Stimulated activated CD8-positive, alpha-beta memory T cell treated with anti-CD3 and anti-CD28 coated beads, Interleukin-4, amount 100 ng/mL, for 4 hours (primary cell): ENCODE measurements around the gene NXPH1.
"Not testable (repeated sequence)": the region's sequence is repeated elsewhere in the genome, so short reads cannot be mapped to it uniquely, and the experiment has no call there.

Experiments
- DNase-seq, 2 donors: peaks; one replicate each; pipeline ENCODE4 v3.0.0-alpha.2; 2020; ENCODE audit warnings: low read depth in 2 of 2, low spot score in 1 of 2

The NXPH1 gene

GRCh38 chr7:8669501-8669851 is 236.1 kb downstream of the NXPH1 start:
- no peak for DNase-seq

- DNase-seq, result no peak
Observed at GRCh38 chr7:8684426-8684825, 251.0 kb downstream of the NXPH1 start.

DNA sequence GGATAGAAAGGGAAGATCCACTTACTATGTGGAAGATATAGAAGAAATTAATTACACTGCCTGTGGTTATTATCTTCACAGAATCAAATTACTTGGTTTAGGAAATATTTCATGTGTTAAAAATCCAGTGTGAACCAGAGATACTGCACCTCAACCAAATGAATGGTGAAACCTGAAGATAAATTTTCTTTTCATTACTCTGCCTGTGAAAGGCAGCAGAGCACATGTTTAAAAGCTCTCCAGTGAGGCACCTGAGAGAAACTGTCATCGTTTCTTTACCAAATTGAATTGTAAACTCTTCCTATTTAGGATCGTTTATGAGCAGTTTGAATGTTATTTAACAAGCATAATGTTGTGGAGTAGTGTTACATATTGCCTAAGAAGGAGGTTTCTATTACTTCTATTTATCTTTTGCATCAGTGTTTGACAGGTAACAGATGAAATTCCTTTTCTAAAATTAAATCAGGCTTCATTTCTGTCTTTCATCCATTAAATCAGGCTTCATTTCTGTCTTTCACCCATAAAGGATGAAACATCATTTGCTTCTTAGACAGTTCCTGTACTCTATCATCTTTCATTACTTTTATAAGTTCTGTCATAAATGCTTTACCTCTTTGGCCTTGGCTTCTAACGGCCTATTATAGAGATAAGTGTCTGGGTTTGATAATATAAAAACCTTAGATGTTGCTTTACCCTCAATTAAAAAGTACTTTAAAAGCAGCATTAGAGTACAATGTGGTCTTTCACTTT is 266.6 kb downstream of the NXPH1 start:
- no peak for DNase-seq

DNA sequence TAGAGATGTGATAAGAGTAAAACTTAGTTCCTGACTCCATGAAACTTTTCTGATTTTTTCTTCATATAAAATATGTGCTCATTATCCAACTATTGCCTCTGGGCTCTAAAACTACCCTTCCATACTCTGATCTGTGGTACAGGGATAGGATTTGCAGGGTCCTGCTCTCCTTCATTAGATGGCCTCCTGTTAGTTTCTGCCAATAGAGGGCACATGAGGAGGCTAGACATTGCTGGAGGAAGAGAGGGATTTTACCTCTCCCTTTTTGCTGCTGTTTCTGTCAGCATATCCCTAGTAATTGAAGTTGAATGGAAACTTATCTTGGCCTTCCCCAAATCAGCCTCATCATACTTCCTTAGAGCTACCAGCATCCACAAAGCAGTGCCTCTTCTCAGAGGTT is 269.4 kb downstream of the NXPH1 start:
- no peak for DNase-seq

- DNase-seq, result no peak
Observed at GRCh38 chr7:8710124-8710523, 276.7 kb downstream of the NXPH1 start.

DNA sequence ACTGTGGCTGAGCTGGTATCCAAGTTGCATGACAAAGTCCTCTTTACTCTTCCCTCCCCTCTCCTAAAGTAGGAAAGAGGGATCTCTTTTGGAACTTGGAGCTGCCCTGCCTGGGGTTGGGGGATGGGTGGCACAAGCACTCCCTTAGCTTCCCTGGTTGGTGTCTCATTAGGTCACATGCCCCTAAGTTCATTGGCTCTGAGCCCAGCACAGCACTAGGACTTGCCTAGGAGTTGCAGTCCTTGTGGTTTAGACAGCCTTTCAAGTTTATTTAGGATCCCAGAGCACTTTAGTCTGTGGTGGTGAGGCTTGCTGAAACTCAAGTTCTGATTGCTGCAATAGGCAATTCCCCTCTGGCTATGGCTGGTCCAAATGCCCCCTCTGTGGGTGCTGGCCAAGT is 281.4 kb downstream of the NXPH1 start:
- no peak for DNase-seq

GRCh38 chr7:8719102-8719501 is 285.7 kb downstream of the NXPH1 start:
- DNase-seq, result no peak

DNA sequence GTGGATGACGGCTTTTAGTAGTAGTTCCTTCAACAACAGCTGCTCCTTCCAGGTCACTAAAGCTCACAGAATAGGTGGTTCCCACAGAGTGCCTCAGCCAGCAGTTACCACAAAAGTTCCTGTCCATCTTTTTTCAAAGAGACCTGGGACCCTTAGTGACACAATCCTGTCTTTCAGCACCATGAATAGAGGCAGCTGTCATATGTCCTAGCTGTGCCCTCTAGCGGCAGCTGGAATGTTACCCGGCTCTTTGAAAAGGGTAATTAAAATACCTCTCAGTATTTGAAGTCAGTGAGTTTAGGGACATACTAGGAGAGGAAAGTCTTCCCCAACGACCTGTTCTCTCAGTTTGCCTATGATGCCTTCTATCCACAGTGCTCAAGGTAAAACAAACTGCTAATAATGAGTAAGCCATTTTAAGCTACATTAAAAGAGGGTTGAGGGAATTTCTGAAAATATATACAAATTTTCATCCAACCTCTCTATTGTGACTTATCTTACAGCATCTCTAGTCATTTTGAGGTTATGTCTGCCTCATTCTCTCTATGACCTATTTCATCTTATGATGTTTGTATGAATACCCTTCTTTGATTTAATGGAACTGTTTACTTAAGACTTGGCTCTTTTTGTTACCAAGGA is 290.8 kb downstream of the NXPH1 start:
- DNase-seq, result no peak

- not testable (repeated sequence) for DNase-seq
Observed at GRCh38 chr7:8731756-8732155, 298.3 kb downstream of the NXPH1 start.

GRCh38 chr7:8739837-8740236 is 306.4 kb downstream of the NXPH1 start:
- DNase-seq, result no peak

DNA sequence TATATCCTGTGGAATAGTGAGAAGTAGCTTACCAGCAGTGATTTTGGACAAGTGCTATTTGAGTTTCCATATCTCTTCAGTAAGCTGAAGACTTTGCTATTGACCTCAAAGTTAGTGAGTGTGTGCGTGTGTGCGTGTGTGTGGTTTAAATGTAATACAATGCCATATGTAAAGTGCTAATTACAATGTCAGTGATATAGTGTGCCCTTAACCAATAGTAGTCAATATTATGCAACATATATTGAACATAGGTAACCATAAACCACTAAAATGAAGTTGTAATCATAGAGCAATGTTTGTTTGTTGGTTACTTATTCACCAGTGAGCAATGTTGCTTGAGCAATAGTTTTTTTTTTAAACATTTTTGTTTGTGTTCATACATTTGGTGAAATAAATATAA is 309.4 kb downstream of the NXPH1 start:
- DNase-seq, result no peak

DNA sequence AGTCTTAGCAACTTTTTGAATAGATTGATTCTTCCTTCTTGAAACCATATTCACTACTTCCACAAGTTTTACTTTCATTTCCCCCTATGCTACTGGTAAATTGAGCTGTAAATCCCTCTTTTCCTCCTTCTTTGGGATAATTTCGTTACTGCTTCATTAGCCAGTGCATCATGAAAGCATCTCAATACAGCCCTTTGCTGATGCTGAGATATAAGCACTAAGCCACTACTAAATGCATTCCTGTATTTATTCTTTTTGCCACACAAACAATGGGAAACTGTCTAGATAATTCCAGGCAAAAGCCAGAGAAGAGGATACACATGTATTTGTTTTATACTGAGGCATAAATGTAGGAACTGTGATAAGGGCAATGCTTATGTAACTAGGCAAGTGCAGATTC is 313.9 kb downstream of the NXPH1 start:
- no peak for DNase-seq

GRCh38 chr7:8751557-8752231 is 318.3 kb downstream of the NXPH1 start:
- DNase-seq, result no peak

- no peak for DNase-seq
Observed at GRCh38 chr7:8753355-8753754, 319.9 kb downstream of the NXPH1 start.

DNA sequence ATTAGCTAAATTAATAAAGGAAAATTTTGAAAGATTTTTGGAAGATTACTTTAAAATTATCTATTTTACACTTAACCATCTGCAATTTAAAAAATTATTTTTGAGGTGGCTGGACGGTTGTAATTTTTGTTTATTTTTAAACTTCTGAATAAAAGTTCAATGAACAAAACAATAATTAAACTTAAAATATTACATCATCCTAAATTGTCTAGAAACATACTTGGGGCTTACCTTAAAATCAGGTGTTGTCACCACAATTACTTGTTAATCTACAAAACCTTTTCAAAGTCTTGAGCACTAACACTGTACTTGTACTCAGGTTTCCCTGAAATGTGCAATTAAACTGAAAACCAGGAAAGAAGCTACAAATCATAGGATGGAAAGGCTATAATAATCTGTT is 328.3 kb downstream of the NXPH1 start:
- DNase-seq, result no peak

GRCh38 chr7:8762803-8763202 is 329.4 kb downstream of the NXPH1 start:
- no peak for DNase-seq

GRCh38 chr7:8765374-8765773 is 332.0 kb downstream of the NXPH1 start:
- no peak for DNase-seq

GRCh38 chr7:8773518-8773917 is 340.1 kb downstream of the NXPH1 start:
- no peak for DNase-seq

GRCh38 chr7:8778459-8778858 is 345.1 kb downstream of the NXPH1 start:
- no peak for DNase-seq

GRCh38 chr7:8781166-8781565 is 347.8 kb downstream of the NXPH1 start:
- DNase-seq, result no peak

- DNase-seq, result no peak
Observed at GRCh38 chr7:8783229-8783628, 349.8 kb downstream of the NXPH1 start.

- DNase-seq, result no peak
Observed at GRCh38 chr7:8785081-8785480, 351.7 kb downstream of the NXPH1 start.

- DNase-seq, result no peak
Observed at GRCh38 chr7:8800986-8801385, 367.6 kb downstream of the NXPH1 start.
